ES-I3 (cell line): ENCODE data around the gene NCLN.
"Not testable (repeated sequence)": the region's sequence is repeated elsewhere in the genome, so short reads cannot be mapped to it uniquely, and the experiment has no call there.

Source experiments
- H3K36me3 ChIP-seq: 2 replicates; pipeline ENCODE4 v1.6.1; 2013; ENCODE audit warnings: mild to moderate bottlenecking, low read length, control low read depth, moderate library complexity; ENCODE audit not compliant: insufficient read depth
- H3K4me1 ChIP-seq: 2 replicates; pipeline ENCODE4 v1.6.1; 2013; ENCODE audit warnings: mild to moderate bottlenecking, control low read depth, low read length; ENCODE audit not compliant: insufficient read depth
- H3K9ac ChIP-seq: 2 replicates; pipeline ENCODE4 v1.6.1; 2013; ENCODE audit warnings: low read depth, mild to moderate bottlenecking, low read length, moderate library complexity
- H3K9me3 ChIP-seq: 2 replicates; pipeline ENCODE4 v1.6.1; 2013; ENCODE audit warnings: mild to moderate bottlenecking, low read length, moderate library complexity; ENCODE audit not compliant: control insufficient read depth, insufficient read depth

Gene NCLN

DNA sequence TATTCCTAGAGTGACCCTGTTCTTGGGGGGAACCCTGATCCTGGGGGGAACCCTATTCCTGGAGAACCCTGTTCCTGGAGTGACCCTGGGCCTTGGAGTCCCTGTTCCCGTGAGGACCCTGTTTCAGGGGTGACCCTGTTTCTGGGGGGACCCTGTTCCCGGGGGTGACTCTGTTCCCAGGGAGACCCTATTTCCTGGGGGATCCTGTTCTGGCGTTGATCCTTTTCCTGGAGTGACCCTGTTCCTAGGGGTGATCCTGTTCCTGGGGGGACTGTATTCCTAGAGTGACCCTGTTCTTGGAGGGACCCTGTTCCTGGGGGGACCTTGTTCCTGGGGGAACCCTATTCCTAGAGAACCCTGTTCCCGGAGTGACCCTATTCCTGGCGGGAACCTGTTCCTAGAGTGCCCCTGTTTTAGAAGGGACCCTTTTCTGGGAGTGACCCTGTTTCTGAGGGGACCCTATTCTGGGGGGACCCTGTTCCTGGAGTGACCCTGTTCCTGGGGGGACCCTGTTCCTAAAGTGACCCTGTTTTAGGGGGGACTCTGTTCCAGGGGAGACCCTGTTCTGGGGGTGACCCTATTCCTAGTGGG, 34.9 kb upstream of the NCLN start:
- Histone ChIP-seq H3K9me3 (no peaks in the 10 kb centered on the region), H3K9ac (peak overlapping the region; percentile 13; the same call in 1 of the 2 replicates), H3K4me1 (peaks cover 4% of the 10 kb centered on the region; the same call in 1 of the 2 replicates), H3K36me3 (no peaks in the 10 kb centered on the region)

GRCh38 chr19:3151563-3152418, 33.9 kb upstream of the NCLN start:
- Histone ChIP-seq H3K9ac (no peak overlapping the region), H3K36me3 (no peaks in the 10 kb centered on the region), H3K4me1 (peaks cover 4% of the 10 kb centered on the region; the same call in 1 of the 2 replicates), H3K9me3 (no peaks in the 10 kb centered on the region)

GRCh38 chr19:3152419-3152780, 33.3 kb upstream of the NCLN start:
- no peaks in the 10 kb centered on the region for H3K36me3 ChIP-seq
- H3K4me1 ChIP-seq = peaks cover 4% of the 10 kb centered on the region; the same call in 1 of the 2 replicates
- no peak overlapping the region for H3K9ac ChIP-seq
- H3K9me3 ChIP-seq = no peaks in the 10 kb centered on the region

GRCh38 chr19:3153286-3154230, 32.2 kb upstream of the NCLN start:
- H3K4me1 ChIP-seq = peaks cover 4% of the 10 kb centered on the region; the same call in 1 of the 2 replicates

GRCh38 chr19:3154447-3154846, 31.3 kb upstream of the NCLN start:
- H3K9ac ChIP-seq, H3K9me3 ChIP-seq, H3K36me3 ChIP-seq, H3K4me1 ChIP-seq: not testable (repeated sequence)

More at GRCh38 chr19:3153286-3154230, 32.2 kb upstream of the NCLN start:
- no peaks in the 10 kb centered on the region for H3K9me3 ChIP-seq
- no peaks in the 10 kb centered on the region for H3K36me3 ChIP-seq
- no peak overlapping the region for H3K9ac ChIP-seq

GRCh38 chr19:3154957-3155736, 30.6 kb upstream of the NCLN start:
- Histone ChIP-seq H3K4me1 (peaks cover 4% of the 10 kb centered on the region; the same call in 1 of the 2 replicates), H3K36me3 (no peaks in the 10 kb centered on the region), H3K9ac (no peak overlapping the region), H3K9me3 (no peaks in the 10 kb centered on the region)

GRCh38 chr19:3157096-3157845, 28.5 kb upstream of the NCLN start:
- Histone ChIP-seq H3K9me3 (no peaks in the 10 kb centered on the region), H3K9ac (no peak overlapping the region), H3K4me1 (peaks cover 4% of the 10 kb centered on the region; the same call in 1 of the 2 replicates), H3K36me3 (no peaks in the 10 kb centered on the region)

DNA sequence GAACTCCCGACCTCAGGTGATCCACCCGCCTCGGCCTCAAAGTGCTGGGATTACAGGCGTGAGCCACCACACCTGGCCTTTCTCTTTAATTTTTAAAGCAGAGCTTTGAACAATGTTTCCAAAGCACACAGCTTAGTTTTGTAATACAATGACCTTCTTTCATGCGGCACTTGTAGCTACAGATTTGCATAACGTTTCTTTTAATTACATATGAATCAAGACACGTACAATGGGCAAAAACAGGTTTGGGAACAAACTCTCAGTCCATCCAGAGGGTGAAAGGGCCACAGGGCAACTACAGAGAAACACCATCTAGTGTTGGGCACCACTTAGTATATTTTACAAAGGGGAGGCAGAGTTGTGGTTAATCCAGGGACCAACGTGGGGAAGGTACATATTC, 26.2 kb upstream of the NCLN start:
- peaks cover 4% of the 10 kb centered on the region; the same call in 1 of the 2 replicates for H3K4me1 ChIP-seq
- H3K9ac ChIP-seq = no peak overlapping the region
- H3K9me3 ChIP-seq = no peaks in the 10 kb centered on the region
- no peaks in the 10 kb centered on the region for H3K36me3 ChIP-seq

DNA sequence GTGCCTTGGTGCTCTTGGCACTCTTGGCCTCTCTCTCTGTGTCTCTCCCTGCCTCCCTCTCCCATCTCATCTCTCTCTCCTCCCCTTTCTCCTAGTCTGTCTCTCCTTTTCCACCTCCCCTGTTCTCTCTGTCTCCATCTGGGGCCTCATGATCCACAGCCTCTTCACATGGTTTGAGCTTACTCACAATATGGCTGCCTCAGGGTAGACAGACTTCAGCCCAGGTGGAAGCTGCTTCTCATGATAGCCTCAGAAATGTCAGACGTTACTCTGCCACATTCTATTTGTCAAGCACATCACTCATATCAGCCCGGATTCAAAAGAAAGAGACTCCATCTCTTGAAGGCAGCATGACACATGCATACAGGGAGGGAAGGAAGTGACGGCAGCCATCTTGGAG, 25.5 kb upstream of the NCLN start:
- Histone ChIP-seq H3K9me3 (no peaks in the 10 kb centered on the region), H3K9ac (no peak overlapping the region), H3K36me3 (no peaks in the 10 kb centered on the region), H3K4me1 (no peaks in the 10 kb centered on the region; the same call in 1 of the 2 replicates)

- Histone ChIP-seq H3K4me1 (no peaks in the 10 kb centered on the region), H3K36me3 (no peaks in the 10 kb centered on the region), H3K9me3 (no peaks in the 10 kb centered on the region), H3K9ac (no peak overlapping the region)
Measured at GRCh38 chr19:3161453-3161852, 24.3 kb upstream of the NCLN start.

GRCh38 chr19:3162418-3163229, 23.1 kb upstream of the NCLN start:
- no peaks in the 10 kb centered on the region for H3K4me1 ChIP-seq
- no peaks in the 10 kb centered on the region for H3K9me3 ChIP-seq
- no peaks in the 10 kb centered on the region for H3K36me3 ChIP-seq
- no peak overlapping the region for H3K9ac ChIP-seq

- Histone ChIP-seq H3K9ac (peak overlapping the region; percentile 32; the same call in 1 of the 2 replicates), H3K36me3 (no peaks in the 10 kb centered on the region), H3K9me3 (no peaks in the 10 kb centered on the region)
Measured at GRCh38 chr19:3163230-3163886, 22.4 kb upstream of the NCLN start.

More at GRCh38 chr19:3163230-3163886, 22.4 kb upstream of the NCLN start:
- no peaks in the 10 kb centered on the region for H3K4me1 ChIP-seq
